WERI-Rb-1 (cell line): Measurements from ENCODE around the gene RBPJ.

Experiments
- DNase-seq: peaks from one replicate; pipeline ENCODE4 v3.0.0-alpha.2; 2020
- H3K27ac ChIP-seq: fragments of 250-450 bp; sonication (Bioruptor Pico); 2 replicates; pipeline ENCODE4 v1.5.1; 2020; ENCODE audit warnings: mild to moderate bottlenecking, moderate library complexity
- H3K27me3 ChIP-seq: fragments of 250-450 bp; sonication (Bioruptor Pico); 2 replicates; pipeline ENCODE4 v1.5.1; 2021; ENCODE audit warnings: mild to moderate bottlenecking, low read depth, moderate library complexity; ENCODE audit not compliant: insufficient read depth, severe bottlenecking
- H3K36me3 ChIP-seq: fragments of 250-450 bp; sonication (Bioruptor Pico); 2 replicates; pipeline ENCODE4 v1.5.1; 2020; ENCODE audit warnings: mild to moderate bottlenecking, moderate library complexity
- H3K4me3 ChIP-seq: 2 replicates; pipeline ENCODE4 v1.5.1; 2011; ENCODE audit warnings: low read depth, mild to moderate bottlenecking, control low read depth, low read length
- H3K9me3 ChIP-seq: fragments of 250-450 bp; sonication (Bioruptor Pico); 2 replicates; pipeline ENCODE4 v1.5.1; 2021; ENCODE audit warnings: mild to moderate bottlenecking, moderate library complexity; ENCODE audit not compliant: severe bottlenecking
- CTCF ChIP-seq: IDR thresholded peaks from 2 replicates; pipeline ENCODE4 v1.5.1; 2011; ENCODE audit warnings: low read depth, mild to moderate bottlenecking, control low read depth, inconsistent platforms, low read length

The RBPJ gene

DNA sequence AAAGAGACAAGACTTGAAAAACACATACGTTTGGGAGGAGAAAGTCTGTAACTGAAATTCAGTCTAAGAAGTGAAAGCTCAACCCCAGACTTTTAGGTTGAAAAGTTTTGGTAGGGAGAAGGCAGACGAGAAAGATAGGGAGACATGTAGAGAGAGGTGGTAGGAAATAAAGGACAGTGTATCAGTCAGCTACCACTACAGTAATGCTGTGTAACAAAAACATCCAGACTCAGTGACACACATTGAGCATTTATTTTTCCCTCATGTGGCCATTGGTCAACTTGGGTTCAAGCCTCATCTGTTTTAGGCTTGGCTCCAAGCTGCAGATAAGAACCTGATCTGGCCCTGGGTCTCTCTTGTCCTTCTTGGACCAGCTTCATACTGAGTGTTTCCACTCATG lies 142.6 kb downstream of the RBPJ start:
- Histone ChIP-seq H3K36me3 (no peaks in the 10 kb centered on the region), H3K9me3 (no peaks in the 10 kb centered on the region), H3K27me3 (no peaks in the 10 kb centered on the region), H3K4me3 (no peak overlapping the region), H3K27ac (no peak overlapping the region)
- no peak for DNase-seq
- TF ChIP-seq CTCF = no peak

- Histone ChIP-seq H3K27me3 (no peaks in the 10 kb centered on the region), H3K9me3 (no peaks in the 10 kb centered on the region), H3K36me3 (no peaks in the 10 kb centered on the region), H3K4me3 (no peak overlapping the region), H3K27ac (no peak overlapping the region)
- TF ChIP-seq CTCF = no peak
- DNase-seq = no peak
Observed at GRCh38 chr4:26464420-26465095, 143.7 kb downstream of the RBPJ start.

- Histone ChIP-seq H3K27me3 (no peaks in the 10 kb centered on the region), H3K9me3 (no peaks in the 10 kb centered on the region), H3K36me3 (no peaks in the 10 kb centered on the region), H3K27ac (no peak overlapping the region), H3K4me3 (no peak overlapping the region)
- no peak for DNase-seq
- no peak for TF ChIP-seq CTCF
Observed at GRCh38 chr4:26466578-26467270, 145.9 kb downstream of the RBPJ start.

- Histone ChIP-seq H3K27me3 (no peaks in the 10 kb centered on the region), H3K36me3 (no peaks in the 10 kb centered on the region), H3K4me3 (no peak overlapping the region), H3K9me3 (no peaks in the 10 kb centered on the region), H3K27ac (no peak overlapping the region)
- DNase-seq = no peak
- no peak for TF ChIP-seq CTCF
Observed at GRCh38 chr4:26467724-26468123, 146.9 kb downstream of the RBPJ start.

- Histone ChIP-seq H3K9me3 (peaks cover 6% of the 10 kb centered on the region), H3K27me3 (no peaks in the 10 kb centered on the region), H3K27ac (no peak overlapping the region), H3K36me3 (no peaks in the 10 kb centered on the region), H3K4me3 (no peak overlapping the region)
- no peak for DNase-seq
- no peak for TF ChIP-seq CTCF
Observed at GRCh38 chr4:26468283-26468949, 147.6 kb downstream of the RBPJ start.
